ENCODE measurements around the gene VOPP1.

Gene VOPP1

DNA sequence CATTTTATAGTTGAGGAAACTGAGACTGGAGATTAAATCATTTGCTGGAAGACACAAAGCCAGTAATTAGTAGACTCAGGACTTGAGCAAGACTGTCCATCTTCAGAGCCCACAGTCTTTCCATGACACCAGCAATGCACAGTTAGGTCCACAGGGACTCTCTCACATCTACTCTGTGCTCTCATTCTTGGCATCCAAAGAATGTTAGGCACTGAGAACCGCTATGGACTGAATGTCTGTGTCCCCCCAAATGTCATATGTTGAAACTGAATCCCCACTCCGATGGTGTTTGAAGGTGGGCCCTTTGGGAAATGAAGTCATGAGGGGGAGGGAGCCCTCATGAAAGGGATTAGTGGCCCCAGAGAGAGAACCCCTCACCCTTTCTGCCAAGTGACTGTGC is 106.6 kb downstream of the VOPP1 start:
- H3K4me3 ChIP-seq (replicated peaks; ENCODE audit: low read depth, low read length): no peak overlapping the region
- no peak for DNase-seq (ENCODE audit: extremely low read depth, low read depth)
- TF ChIP-seq CTCF (IDR thresholded peaks at IDR 0.05; ENCODE audit: low read depth, low read length, missing control alignments): no peak

GRCh38 chr7:55464422-55464821 is 107.9 kb downstream of the VOPP1 start:
- H3K4me3 ChIP-seq (replicated peaks; ENCODE audit: low read depth, low read length): no peak overlapping the region
- no peak for TF ChIP-seq CTCF (IDR thresholded peaks at IDR 0.05; ENCODE audit: low read depth, low read length, missing control alignments)
- no peak for DNase-seq (ENCODE audit: extremely low read depth, low read depth)

DNA sequence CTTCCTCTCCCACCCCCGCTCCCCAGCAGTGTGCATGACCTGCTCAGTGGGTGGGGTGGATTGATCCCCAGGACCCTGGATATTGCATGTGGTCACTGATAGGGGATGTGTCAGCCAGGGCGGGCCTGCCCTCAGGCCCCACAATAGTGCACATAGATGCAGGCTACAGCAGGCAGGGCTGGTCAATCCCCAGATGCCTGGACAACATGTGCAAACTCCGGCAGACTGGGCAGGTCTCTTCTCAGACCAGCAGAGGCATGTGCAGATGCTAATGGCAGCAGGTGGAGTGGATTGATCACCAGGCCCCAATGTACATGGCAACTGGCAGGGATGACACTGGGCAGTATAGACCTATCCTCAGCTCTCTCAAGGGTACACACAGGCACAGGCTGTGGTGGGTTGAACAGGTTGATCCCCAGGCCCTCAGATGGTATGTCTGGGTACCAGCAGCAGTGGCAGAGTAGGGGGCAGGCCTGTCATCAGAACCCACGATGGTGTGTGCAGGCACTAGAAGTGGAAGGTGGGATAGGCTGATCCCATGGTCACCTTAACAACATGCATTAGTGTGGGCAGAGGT is 108.5 kb downstream of the VOPP1 start:
- DNase-seq (ENCODE audit: extremely low read depth, low read depth): no peak
- no peak for TF ChIP-seq CTCF (IDR thresholded peaks at IDR 0.05; ENCODE audit: low read depth, low read length, missing control alignments)
- H3K4me3 ChIP-seq (replicated peaks; ENCODE audit: low read depth, low read length): no peak overlapping the region

DNA sequence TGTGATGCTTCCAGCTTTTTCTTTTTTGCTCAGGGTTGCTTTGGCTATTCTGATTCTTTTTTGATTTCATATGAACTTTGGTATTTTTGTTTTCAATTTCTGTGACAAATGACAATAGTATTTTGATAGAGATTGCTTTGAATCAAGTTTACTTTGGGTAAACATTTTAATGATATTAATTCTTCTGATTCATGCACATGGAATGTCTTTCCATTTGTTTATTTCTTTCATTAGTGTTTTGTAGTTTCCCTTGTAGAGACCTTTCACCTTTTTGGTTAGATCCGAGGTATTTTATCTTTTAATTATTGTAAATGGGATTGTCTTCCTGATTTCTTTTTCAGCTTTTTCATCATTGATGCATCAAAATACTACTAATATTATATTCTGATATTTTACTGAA is 114.0 kb downstream of the VOPP1 start:
- no peak overlapping the region for H3K4me3 ChIP-seq (replicated peaks; ENCODE audit: low read depth, low read length)
- TF ChIP-seq CTCF (IDR thresholded peaks at IDR 0.05; ENCODE audit: low read depth, low read length, missing control alignments): no peak
- DNase-seq (ENCODE audit: extremely low read depth, low read depth): no peak

GRCh38 chr7:55457801-55458200 is 114.5 kb downstream of the VOPP1 start:
- no peak for DNase-seq (ENCODE audit: extremely low read depth, low read depth)
- TF ChIP-seq CTCF (IDR thresholded peaks at IDR 0.05; ENCODE audit: low read depth, low read length, missing control alignments): no peak
- no peak overlapping the region for H3K4me3 ChIP-seq (replicated peaks; ENCODE audit: low read depth, low read length)

GRCh38 chr7:55452971-55453370 is 119.3 kb downstream of the VOPP1 start:
- TF ChIP-seq CTCF (IDR thresholded peaks at IDR 0.05; ENCODE audit: low read depth, low read length, missing control alignments): no peak
- DNase-seq (ENCODE audit: extremely low read depth, low read depth): no peak
- H3K4me3 ChIP-seq (replicated peaks; ENCODE audit: low read depth, low read length): no peak overlapping the region

- TF ChIP-seq CTCF (IDR thresholded peaks at IDR 0.05; ENCODE audit: low read depth, low read length, missing control alignments): no peak
- H3K4me3 ChIP-seq (replicated peaks; ENCODE audit: low read depth, low read length): no peak overlapping the region
- no peak for DNase-seq (ENCODE audit: extremely low read depth, low read depth)
Observed at GRCh38 chr7:55449992-55450535, 122.2 kb downstream of the VOPP1 start.

All from HFF-Myc (cell line).